Measurements from ENCODE around the gene RHOT1.
"Not testable (repeated sequence)": the region's sequence is repeated elsewhere in the genome, so short reads cannot be mapped to it uniquely, and the experiment has no call there.

RHOT1 gene

GRCh38 chr17:32136856-32137255 is 5.4 kb upstream of the RHOT1 start:
- Mint-ChIP-seq H3K4me3 (no peak overlapping the region), H3K27me3 (no peaks in the 10 kb centered on the region), H3K4me1 (ENCODE audit: low read depth) (peaks cover 22% of the 10 kb centered on the region), H3K27ac (no peak overlapping the region), H3K36me3 (no peaks in the 10 kb centered on the region), H3K9me3 (ENCODE audit: low read depth) (no peaks in the 10 kb centered on the region)

- not testable (repeated sequence) for H3K27me3 Mint-ChIP-seq; H3K9me3 Mint-ChIP-seq (ENCODE audit: low read depth); H3K27ac Mint-ChIP-seq; H3K4me3 Mint-ChIP-seq; H3K36me3 Mint-ChIP-seq
- H3K4me1 Mint-ChIP-seq (ENCODE audit: low read depth): peaks cover 35% of the 10 kb centered on the region
Measured at GRCh38 chr17:32139504-32139903, 2.8 kb upstream of the RHOT1 start.

- peak overlapping the region; percentile 85 for H3K4me3 Mint-ChIP-seq
- peak overlapping the region; percentile 76 for H3K27ac Mint-ChIP-seq
- H3K27me3 Mint-ChIP-seq: no peaks in the 10 kb centered on the region
- H3K4me1 Mint-ChIP-seq (ENCODE audit: low read depth): peaks cover 45% of the 10 kb centered on the region
- peaks cover 2% of the 10 kb centered on the region for H3K36me3 Mint-ChIP-seq
- no peaks in the 10 kb centered on the region for H3K9me3 Mint-ChIP-seq (ENCODE audit: low read depth)
Measured at GRCh38 chr17:32141258-32141657, 1.0 kb upstream of the RHOT1 start.

GRCh38 chr17:32141679-32142037 is 644 bp upstream of the RHOT1 start:
- no peaks in the 10 kb centered on the region for H3K27me3 Mint-ChIP-seq
- H3K27ac Mint-ChIP-seq: peak overlapping the region; percentile 76
- H3K4me3 Mint-ChIP-seq: peak overlapping the region; percentile 85
- no peaks in the 10 kb centered on the region for H3K9me3 Mint-ChIP-seq (ENCODE audit: low read depth)
- peaks cover 42% of the 10 kb centered on the region for H3K4me1 Mint-ChIP-seq (ENCODE audit: low read depth)
- H3K36me3 Mint-ChIP-seq: peaks cover 2% of the 10 kb centered on the region

GRCh38 chr17:32142857-32143526 is 690 bp downstream of the RHOT1 start:
- H3K4me3 Mint-ChIP-seq: peak overlapping the region; percentile 95
- H3K9me3 Mint-ChIP-seq (ENCODE audit: low read depth): no peaks in the 10 kb centered on the region
- no peaks in the 10 kb centered on the region for H3K27me3 Mint-ChIP-seq
- peaks cover 39% of the 10 kb centered on the region for H3K4me1 Mint-ChIP-seq (ENCODE audit: low read depth)
- H3K27ac Mint-ChIP-seq: peak overlapping the region; percentile 76
- H3K36me3 Mint-ChIP-seq: peaks cover 2% of the 10 kb centered on the region

GRCh38 chr17:32143527-32143870 is 1.2 kb downstream of the RHOT1 start:
- Mint-ChIP-seq H3K4me3 (peak overlapping the region; percentile 95), H3K27ac (no peak overlapping the region), H3K4me1 (ENCODE audit: low read depth) (peaks cover 44% of the 10 kb centered on the region), H3K36me3 (peaks cover 2% of the 10 kb centered on the region), H3K27me3 (no peaks in the 10 kb centered on the region), H3K9me3 (ENCODE audit: low read depth) (no peaks in the 10 kb centered on the region)

- Mint-ChIP-seq H3K4me1 (ENCODE audit: low read depth) (peaks cover 49% of the 10 kb centered on the region), H3K4me3 (peak overlapping the region; percentile 95)
- not testable (repeated sequence) for H3K27me3 Mint-ChIP-seq; H3K9me3 Mint-ChIP-seq (ENCODE audit: low read depth); H3K27ac Mint-ChIP-seq; H3K36me3 Mint-ChIP-seq
Measured at GRCh38 chr17:32144442-32144841, 2.1 kb downstream of the RHOT1 start.

- no peak overlapping the region for H3K4me3 Mint-ChIP-seq
- no peaks in the 10 kb centered on the region for H3K9me3 Mint-ChIP-seq (ENCODE audit: low read depth)
- no peaks in the 10 kb centered on the region for H3K27me3 Mint-ChIP-seq
- H3K4me1 Mint-ChIP-seq (ENCODE audit: low read depth): peaks cover 50% of the 10 kb centered on the region
- no peak overlapping the region for H3K27ac Mint-ChIP-seq
- peaks cover 7% of the 10 kb centered on the region for H3K36me3 Mint-ChIP-seq
Measured at GRCh38 chr17:32148351-32148750, 6.0 kb downstream of the RHOT1 start.

GRCh38 chr17:32150358-32150757 is 8.1 kb downstream of the RHOT1 start:
- no peaks in the 10 kb centered on the region for H3K27me3 Mint-ChIP-seq
- H3K27ac Mint-ChIP-seq: peak overlapping the region; percentile 46
- no peaks in the 10 kb centered on the region for H3K9me3 Mint-ChIP-seq (ENCODE audit: low read depth)
- H3K4me1 Mint-ChIP-seq (ENCODE audit: low read depth): peaks cover 37% of the 10 kb centered on the region
- peaks cover 12% of the 10 kb centered on the region for H3K36me3 Mint-ChIP-seq
- no peak overlapping the region for H3K4me3 Mint-ChIP-seq

GRCh38 chr17:32152130-32152529 is 9.8 kb downstream of the RHOT1 start:
- H3K4me3 Mint-ChIP-seq: no peak overlapping the region
- no peak overlapping the region for H3K27ac Mint-ChIP-seq
- no peaks in the 10 kb centered on the region for H3K27me3 Mint-ChIP-seq
- H3K36me3 Mint-ChIP-seq: peaks cover 11% of the 10 kb centered on the region
- H3K4me1 Mint-ChIP-seq (ENCODE audit: low read depth): peaks cover 32% of the 10 kb centered on the region
- H3K9me3 Mint-ChIP-seq (ENCODE audit: low read depth): no peaks in the 10 kb centered on the region

- Mint-ChIP-seq H3K9me3 (ENCODE audit: low read depth) (no peaks in the 10 kb centered on the region), H3K4me3 (no peak overlapping the region), H3K27me3 (no peaks in the 10 kb centered on the region), H3K36me3 (peaks cover 12% of the 10 kb centered on the region), H3K4me1 (ENCODE audit: low read depth) (peaks cover 8% of the 10 kb centered on the region), H3K27ac (no peak overlapping the region)
Measured at GRCh38 chr17:32155896-32156295, 13.6 kb downstream of the RHOT1 start.

GRCh38 chr17:32156656-32157055 is 14.4 kb downstream of the RHOT1 start:
- H3K27ac Mint-ChIP-seq: no peak overlapping the region

GRCh38 chr17:32157225-32157624 is 14.9 kb downstream of the RHOT1 start:
- peaks cover 12% of the 10 kb centered on the region for H3K36me3 Mint-ChIP-seq
- H3K4me1 Mint-ChIP-seq (ENCODE audit: low read depth): peaks cover 7% of the 10 kb centered on the region
- H3K27me3 Mint-ChIP-seq: no peaks in the 10 kb centered on the region

More at GRCh38 chr17:32156656-32157055, 14.4 kb downstream of the RHOT1 start:
- Mint-ChIP-seq H3K4me3 (no peak overlapping the region), H3K4me1 (ENCODE audit: low read depth) (peaks cover 5% of the 10 kb centered on the region), H3K27me3 (no peaks in the 10 kb centered on the region), H3K36me3 (peaks cover 14% of the 10 kb centered on the region), H3K9me3 (ENCODE audit: low read depth) (no peaks in the 10 kb centered on the region)

GRCh38 chr17:32158870-32159585 is 16.7 kb downstream of the RHOT1 start:
- H3K4me3 Mint-ChIP-seq: no peak overlapping the region
- H3K27me3 Mint-ChIP-seq: no peaks in the 10 kb centered on the region
- H3K27ac Mint-ChIP-seq: no peak overlapping the region
- H3K36me3 Mint-ChIP-seq: peaks cover 7% of the 10 kb centered on the region
- H3K9me3 Mint-ChIP-seq (ENCODE audit: low read depth): no peaks in the 10 kb centered on the region
- peaks cover 7% of the 10 kb centered on the region for H3K4me1 Mint-ChIP-seq (ENCODE audit: low read depth)

More at GRCh38 chr17:32157225-32157624, 14.9 kb downstream of the RHOT1 start:
- no peaks in the 10 kb centered on the region for H3K9me3 Mint-ChIP-seq (ENCODE audit: low read depth)
- no peak overlapping the region for H3K4me3 Mint-ChIP-seq
- H3K27ac Mint-ChIP-seq: no peak overlapping the region

- no peak overlapping the region for H3K27ac Mint-ChIP-seq
- peaks cover 7% of the 10 kb centered on the region for H3K36me3 Mint-ChIP-seq
- H3K9me3 Mint-ChIP-seq (ENCODE audit: low read depth): no peaks in the 10 kb centered on the region
- H3K27me3 Mint-ChIP-seq: no peaks in the 10 kb centered on the region
- peaks cover 7% of the 10 kb centered on the region for H3K4me1 Mint-ChIP-seq (ENCODE audit: low read depth)
- no peak overlapping the region for H3K4me3 Mint-ChIP-seq
Measured at GRCh38 chr17:32159586-32160438, 17.5 kb downstream of the RHOT1 start.
